Activated CD8-positive, alpha-beta memory T cell treated with anti-CD3 and anti-CD28 coated beads for 36 hours (primary cell): ENCODE measurements around the gene SMC1B. TPM values are rescaled to one million over a fixed set of nuclear protein-coding genes. Genes with fewer than 3 reads are reported as not detected.
"Not testable (repeated sequence)": the region's sequence is repeated elsewhere in the genome, so short reads cannot be mapped to it uniquely, and the experiment has no call there.

Experiments used
- CTCF ChIA-PET: fragments of 350-600 bp; sonication (Branson Sonifier 250); formaldehyde crosslinking; loops from one replicate; lab custom pipeline; 2021; ENCODE audit warnings: antibody characterized with exemption; lab: Charles Lee
- POLR2A ChIA-PET: fragments of 350-600 bp; sonication (Branson Sonifier 250); formaldehyde crosslinking; loops from one replicate; lab custom pipeline; 2021; ENCODE audit warnings: antibody characterized with exemption; lab: Charles Lee
- total RNA-seq, 2 experiments: library from RNA; stranded (reverse); gene quantifications; one replicate each; pipeline ENCODE4 v1.2.3, GENCODE V29; 2021

Gene SMC1B
- total RNA-seq, 2 experiments from 2014 or later = 0.48 to 0.55 TPM

GRCh38 chr22:45448431-45448830 lies 35.0 kb upstream of the SMC1B start:
- CTCF ChIA-PET = no interaction called here
- POLR2A ChIA-PET = no interaction called here

- CTCF ChIA-PET, POLR2A ChIA-PET: not testable (repeated sequence)
Measured at GRCh38 chr22:45447596-45447995, 34.2 kb upstream of the SMC1B start.

GRCh38 chr22:45446216-45446615 lies 32.8 kb upstream of the SMC1B start:
- ChIA-PET CTCF (no interaction called here), POLR2A (no interaction called here)

DNA sequence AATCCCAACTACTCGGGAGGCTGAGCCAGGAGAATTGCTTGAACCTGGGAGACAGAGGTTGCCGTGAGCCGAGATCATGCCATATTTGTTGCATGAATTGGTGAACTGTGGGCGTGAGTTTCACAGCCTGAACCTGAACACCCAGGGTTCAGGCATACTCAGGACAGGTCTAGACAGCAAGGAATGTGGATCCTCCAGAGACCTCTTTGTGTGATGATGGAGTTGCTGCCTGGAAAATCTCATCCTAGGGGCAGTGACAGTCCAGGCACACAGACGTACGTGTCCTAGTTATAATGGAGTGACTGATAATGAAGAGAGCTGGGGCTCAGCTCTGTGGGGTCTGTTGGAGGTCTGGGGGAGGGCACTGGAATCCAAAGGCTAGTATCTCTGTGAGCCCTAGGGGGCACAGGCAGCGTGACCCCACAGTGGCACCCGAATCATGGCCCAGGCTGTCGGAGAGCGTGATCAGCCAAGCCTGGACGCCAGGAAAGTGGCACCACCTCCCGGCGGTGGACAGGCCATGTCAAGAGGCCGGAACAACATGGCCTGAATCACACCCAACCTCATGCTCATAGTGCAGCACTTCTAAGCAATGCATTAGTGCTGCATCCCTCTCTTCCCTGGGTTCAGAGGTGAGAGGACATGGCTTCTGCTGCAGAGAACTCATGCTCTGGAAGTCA lies 31.8 kb upstream of the SMC1B start:
- ChIA-PET CTCF (no interaction called here), POLR2A (no interaction called here)

DNA sequence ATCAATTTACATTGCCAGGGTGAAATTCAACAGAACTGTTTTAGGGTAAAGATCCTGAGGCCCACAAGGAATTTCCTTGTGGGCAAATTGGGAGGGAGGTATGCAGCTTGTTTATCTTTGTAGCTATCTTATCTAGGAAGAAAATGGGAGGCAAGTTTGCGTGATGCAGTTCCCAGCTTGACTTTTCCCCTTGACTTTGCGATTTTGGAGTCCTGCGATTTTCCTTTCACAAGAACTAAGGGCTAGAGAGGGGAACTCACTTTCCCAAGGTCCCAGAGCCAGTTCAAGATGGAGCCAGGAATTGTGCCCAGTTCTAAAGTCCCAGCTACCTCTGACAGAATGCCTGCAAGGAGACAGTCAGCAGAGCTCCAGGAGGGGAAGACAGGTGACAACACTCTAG lies 30.8 kb upstream of the SMC1B start:
- ChIA-PET CTCF (no interaction called here), POLR2A (no interaction called here)

DNA sequence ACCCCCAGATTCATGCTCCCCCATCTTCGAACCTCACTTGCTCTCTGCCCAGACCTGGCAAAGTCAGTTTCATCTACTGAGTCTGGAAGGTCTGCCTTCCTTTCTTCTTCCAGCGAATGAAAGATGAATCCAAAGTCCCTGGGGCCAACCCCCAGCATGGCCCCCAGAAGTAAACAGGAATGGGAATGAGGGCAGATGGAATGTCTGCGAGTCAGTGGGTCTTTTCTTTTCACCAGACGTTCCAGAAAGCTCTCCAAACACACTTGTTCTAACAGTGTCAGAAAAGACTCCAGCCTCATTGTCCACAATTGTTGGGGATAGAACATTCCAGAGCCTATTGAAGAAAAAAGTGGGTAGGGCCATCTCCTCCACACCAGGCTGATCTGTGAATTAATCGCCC lies 28.7 kb upstream of the SMC1B start:
- ChIA-PET CTCF (interaction anchor here (0.6 to 0.8 kb wide), 4 partner anchors 29 to 1327 kb away, joined by 3 to 4 read pairs (median 4); no protein-coding TSS in a partner anchor), POLR2A (interaction anchor here (0.5 to 1.1 kb wide), 2 partner anchors 134 to 871 kb away, joined by 3 to 6 read pairs; no protein-coding TSS in a partner anchor)

DNA sequence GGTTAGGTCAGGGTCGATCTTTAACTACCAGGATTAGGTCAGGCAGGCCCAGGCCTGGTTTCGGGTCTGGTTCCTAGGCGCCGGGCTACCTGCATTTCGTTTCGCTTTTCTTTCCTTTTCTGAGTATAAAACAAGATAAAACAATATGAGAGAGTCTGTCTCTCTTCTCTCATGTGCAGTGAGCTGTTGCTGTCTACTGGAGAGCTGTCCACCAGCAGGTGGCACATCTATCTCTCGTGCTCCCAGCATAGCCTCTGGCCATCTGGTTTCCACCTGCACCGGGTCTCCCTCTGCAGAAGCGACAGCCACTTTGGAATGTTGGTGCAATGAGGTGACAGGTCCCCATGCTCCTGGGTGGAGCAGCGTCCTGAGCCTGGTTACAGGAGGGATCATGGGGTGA lies 27.7 kb upstream of the SMC1B start:
- POLR2A ChIA-PET = interaction anchor here (1.1 kb wide), 1 partner anchor 133 kb away, joined by 6 read pairs; no protein-coding TSS in a partner anchor
- CTCF ChIA-PET = interaction anchor here (0.6 to 1.6 kb wide), 4 partner anchors 15 to 1328 kb away, joined by 3 to 4 read pairs (median 3); no protein-coding TSS in a partner anchor

- POLR2A ChIA-PET = not testable (repeated sequence)
- CTCF ChIA-PET = interaction anchor here (1.6 kb wide), 1 partner anchor 15 kb away, joined by 3 read pairs; no protein-coding TSS in a partner anchor
Measured at GRCh38 chr22:45440688-45441087, 27.3 kb upstream of the SMC1B start.

DNA sequence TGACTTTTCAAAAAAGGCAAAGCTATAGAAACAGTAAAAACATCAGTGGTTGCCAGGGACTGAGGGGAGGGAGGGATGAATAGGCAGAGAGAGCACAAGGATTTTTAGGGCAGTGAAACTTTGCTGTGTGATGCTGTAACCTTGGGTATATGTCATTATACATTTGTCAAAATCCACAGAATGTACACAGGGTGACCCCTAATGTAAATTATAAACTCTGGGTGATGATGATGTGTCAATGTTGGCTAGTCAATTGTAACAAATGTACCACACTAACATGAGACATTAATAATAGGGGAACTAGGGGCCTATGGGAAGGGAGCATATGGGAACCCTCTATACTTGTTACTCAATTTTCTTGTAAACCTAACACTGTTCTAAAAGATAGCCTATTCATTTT lies 24.9 kb upstream of the SMC1B start:
- CTCF ChIA-PET = no interaction called here
- POLR2A ChIA-PET = no interaction called here

DNA sequence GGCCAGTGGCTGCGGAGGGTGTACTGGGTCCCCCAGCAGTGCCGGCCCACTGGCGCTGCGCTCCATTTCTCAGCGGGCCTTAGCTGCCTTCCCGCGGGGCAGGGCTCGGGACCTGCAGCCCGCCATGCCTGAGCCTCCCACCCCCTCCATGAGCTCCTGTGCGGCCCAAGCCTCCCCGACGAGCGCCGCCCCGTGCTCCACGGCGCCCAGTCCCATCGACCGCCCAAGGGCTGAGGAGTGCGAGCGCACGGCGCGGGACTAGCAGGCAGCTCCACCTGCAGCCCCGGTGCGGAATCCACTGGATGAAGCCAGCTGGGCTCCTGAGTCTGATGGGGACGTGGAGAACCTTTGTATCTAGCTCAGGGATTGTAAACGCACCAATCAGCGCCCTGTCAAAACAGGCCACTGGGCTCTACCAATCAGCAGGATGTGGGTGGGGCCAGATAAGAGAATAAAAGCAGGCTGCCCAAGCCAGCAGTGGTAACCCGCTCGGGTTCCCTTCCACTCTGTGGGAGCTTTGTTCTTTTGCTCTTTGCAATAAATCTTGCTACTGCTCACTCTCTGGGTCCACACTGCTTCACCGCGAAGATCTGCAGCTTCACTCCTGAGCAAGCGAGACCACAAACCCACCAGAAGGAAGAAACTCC lies 23.6 kb upstream of the SMC1B start:
- CTCF ChIA-PET = interaction anchor here (1.1 kb wide), 1 partner anchor 124 kb away, joined by 3 read pairs; no protein-coding TSS in a partner anchor
- POLR2A ChIA-PET = not testable (repeated sequence)

DNA sequence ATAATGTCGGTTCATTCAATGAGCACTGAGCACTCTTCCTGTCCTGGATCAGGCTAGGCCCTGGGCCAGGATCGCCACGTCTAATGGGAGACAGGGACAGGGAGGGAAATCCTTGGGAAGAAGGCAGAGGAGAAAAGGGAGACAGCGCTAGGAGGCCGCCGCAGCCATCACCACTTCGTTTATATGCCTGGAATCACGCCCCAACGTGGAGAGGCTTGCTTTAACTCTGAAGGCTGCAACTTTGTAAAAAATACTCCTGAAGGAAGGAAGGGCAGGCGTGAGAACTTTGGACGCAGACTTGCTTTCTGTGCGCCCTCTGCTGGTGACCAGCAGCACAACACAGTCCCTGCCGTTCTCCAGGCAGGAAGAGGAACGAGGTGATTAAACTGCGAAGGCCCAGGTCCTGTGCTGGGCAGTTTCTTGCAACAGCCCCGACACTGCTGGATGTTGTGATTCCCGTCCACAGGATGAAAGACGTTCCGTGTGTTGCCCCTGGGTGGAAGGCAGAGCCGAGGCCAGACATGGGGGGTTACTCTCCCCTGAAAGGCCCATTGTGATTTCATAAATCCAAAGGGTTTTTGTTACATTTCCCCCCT lies 22.2 kb upstream of the SMC1B start:
- ChIA-PET POLR2A (no interaction called here), CTCF (interaction anchor here (1.0 to 1.1 kb wide), 2 partner anchors 21 to 123 kb away, joined by 3 to 4 read pairs; no protein-coding TSS in a partner anchor)

GRCh38 chr22:45434981-45435380 lies 21.6 kb upstream of the SMC1B start:
- CTCF ChIA-PET = interaction anchor here (0.9 kb wide), 1 partner anchor 171 kb away, joined by 5 read pairs; no protein-coding TSS in a partner anchor
- POLR2A ChIA-PET = no interaction called here

DNA sequence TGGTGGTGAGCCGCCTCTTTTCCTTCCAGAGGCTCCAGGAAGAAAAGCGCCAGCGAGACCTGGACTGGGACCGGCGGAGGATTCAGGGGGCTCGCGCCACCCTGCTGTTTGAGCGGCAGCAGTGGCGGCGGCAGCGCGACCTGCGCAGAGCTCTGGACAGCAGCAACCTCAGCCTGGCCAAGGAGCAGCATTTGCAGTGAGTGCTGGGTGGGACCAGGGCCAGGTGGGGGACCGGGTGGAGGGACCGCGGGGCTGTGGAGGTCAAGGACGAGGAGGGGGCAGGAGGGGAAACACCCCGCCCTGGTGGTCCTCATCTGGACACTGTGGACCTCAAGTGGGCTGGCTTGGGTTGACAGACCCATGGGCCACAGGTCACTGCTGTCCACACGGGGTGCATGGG lies 17.5 kb upstream of the SMC1B start:
- CTCF ChIA-PET = interaction anchor here (1.4 kb wide), 1 partner anchor 96 kb away, joined by 3 read pairs; no protein-coding TSS in a partner anchor
- POLR2A ChIA-PET = no interaction called here

- POLR2A ChIA-PET = no interaction called here
- CTCF ChIA-PET = interaction anchor here (1.4 kb wide), 1 partner anchor 96 kb away, joined by 3 read pairs; no protein-coding TSS in a partner anchor
Measured at GRCh38 chr22:45429981-45430775, 16.8 kb upstream of the SMC1B start.

DNA sequence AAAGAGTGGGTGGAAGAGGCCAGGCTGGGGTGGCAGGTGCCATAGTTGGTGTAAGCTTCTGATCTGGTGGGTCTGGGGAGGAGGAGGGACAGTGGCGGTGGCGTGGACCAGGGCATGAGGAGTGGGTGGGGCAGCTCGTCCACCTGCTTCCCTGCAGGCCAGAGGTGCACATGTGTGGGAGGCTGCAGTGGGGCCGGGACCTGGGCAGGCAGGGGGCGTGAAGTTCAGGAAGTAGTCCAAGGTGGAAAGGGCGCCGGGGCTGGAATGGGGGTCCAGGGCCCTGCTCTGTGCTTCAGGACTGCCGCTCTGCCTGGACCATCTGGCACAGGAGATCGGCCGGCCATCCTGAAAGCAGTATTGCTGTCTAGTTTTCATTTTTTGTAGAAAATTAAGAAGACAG lies 16.0 kb upstream of the SMC1B start:
- ChIA-PET POLR2A (no interaction called here), CTCF (no interaction called here)

- CTCF ChIA-PET = no interaction called here
- POLR2A ChIA-PET = no interaction called here
Measured at GRCh38 chr22:45428391-45429385, 15.3 kb upstream of the SMC1B start.

DNA sequence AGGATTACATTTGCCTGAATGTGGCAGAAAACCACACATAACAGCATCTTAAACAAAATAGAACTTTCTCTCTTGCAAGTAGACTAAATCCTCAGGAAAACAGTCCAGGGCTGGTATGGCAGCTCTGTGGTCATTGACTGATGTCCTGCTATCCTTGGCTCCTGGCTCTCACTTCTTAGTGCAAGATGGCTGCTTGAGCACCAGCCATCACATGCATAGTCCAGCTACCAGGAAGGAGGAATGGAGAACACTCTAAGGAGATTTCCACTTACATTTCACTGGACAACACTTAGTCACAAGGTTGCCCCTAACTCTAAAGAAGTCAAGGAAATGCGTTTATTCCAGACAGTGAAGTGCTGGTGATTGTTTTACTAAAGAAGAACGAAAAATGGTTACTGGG lies 13.7 kb upstream of the SMC1B start:
- ChIA-PET POLR2A (no interaction called here), CTCF (no interaction called here)

GRCh38 chr22:45426387-45426786 lies 13.0 kb upstream of the SMC1B start:
- POLR2A ChIA-PET = no interaction called here

More at GRCh38 chr22:45426387-45426786, 13.0 kb upstream of the SMC1B start:
- CTCF ChIA-PET = no interaction called here
